Loucy (cell line): Measurements from ENCODE around the gene CTNNA2.

ENCODE experiments used
- H2AFZ ChIP-seq: fragments of 200-600 bp; sonication (generic); 2 replicates; pipeline ENCODE4 v1.6.0; 2016; ENCODE audit warnings: antibody characterized with exemption, mild to moderate bottlenecking, low read length, moderate library complexity
- H3F3A ChIP-seq: fragments of 200-600 bp; 2 replicates; pipeline ENCODE4 v1.6.0; 2016; ENCODE audit warnings: antibody characterized with exemption, low read depth, mild to moderate bottlenecking
- H3K27me3 ChIP-seq: fragments of 200-600 bp; sonication (generic); 2 replicates; pipeline ENCODE4 v1.6.1; 2014; ENCODE audit warnings: low read length, mild to moderate bottlenecking; ENCODE audit not compliant: insufficient read depth, poor library complexity, severe bottlenecking
- H3K36me3 ChIP-seq: fragments of 200-600 bp; sonication (generic); 2 replicates; pipeline ENCODE4 v1.6.1; 2016; ENCODE audit warnings: low read length; ENCODE audit not compliant: insufficient read depth
- H3K4me1 ChIP-seq: fragments of 200-600 bp; sonication (generic); 2 replicates; pipeline ENCODE4 v1.5.1; 2014; ENCODE audit warnings: low read length, mild to moderate bottlenecking; ENCODE audit not compliant: insufficient read depth, poor library complexity, severe bottlenecking
- H3K4me2 ChIP-seq: fragments of 200-600 bp; sonication (generic); 2 replicates; pipeline ENCODE4 v1.6.0; 2014; ENCODE audit warnings: antibody characterized with exemption, low read length, low read depth, mild to moderate bottlenecking; ENCODE audit not compliant: poor library complexity, severe bottlenecking
- H3K4me3 ChIP-seq: fragments of 200-600 bp; sonication (generic); 2 replicates; pipeline ENCODE4 v1.5.1; 2014; ENCODE audit warnings: low read length, mild to moderate bottlenecking, mixed read lengths; ENCODE audit not compliant: poor library complexity, severe bottlenecking
- H3K79me2 ChIP-seq: fragments of 200-600 bp; sonication (generic); 2 replicates; pipeline ENCODE4 v1.6.1; 2014; ENCODE audit warnings: low read length; ENCODE audit not compliant: insufficient read depth
- H3K9ac ChIP-seq: fragments of 200-600 bp; sonication (generic); 2 replicates; pipeline ENCODE4 v1.6.0; 2014; ENCODE audit warnings: mild to moderate bottlenecking, low read depth, low read length, moderate library complexity; ENCODE audit not compliant: poor library complexity, severe bottlenecking
- H3K9me2 ChIP-seq: fragments of 200-600 bp; sonication (generic); replicated peaks from 2 replicates; pipeline ENCODE4 v1.6.1; 2016; ENCODE audit warnings: low read depth, low read length, mixed read lengths
- H3K9me3 ChIP-seq: fragments of 200-600 bp; sonication (generic); 2 replicates; pipeline ENCODE4 v1.6.1; 2014; ENCODE audit warnings: mild to moderate bottlenecking, antibody characterized with exemption, low read length, low read depth; ENCODE audit not compliant: insufficient read depth
- H4K20me1 ChIP-seq: fragments of 200-600 bp; sonication (generic); 2 replicates; pipeline ENCODE4 v1.6.0; 2014; ENCODE audit warnings: antibody characterized with exemption, low read length, mild to moderate bottlenecking; ENCODE audit not compliant: insufficient read depth, poor library complexity, severe bottlenecking
- CTCF ChIP-seq: fragments of 200-600 bp; sonication (generic); conservative IDR thresholded peaks from 2 replicates; pipeline ENCODE4 v1.5.1; 2014; ENCODE audit warnings: mild to moderate bottlenecking, antibody characterized with exemption, low read length
- EZH2phosphoT487 ChIP-seq: fragments of 200-600 bp; IDR thresholded peaks from 2 replicates; pipeline ENCODE4 v1.6.1; 2018; ENCODE audit warnings: antibody characterized with exemption, mild to moderate bottlenecking, moderate library complexity, borderline replicate concordance

CTNNA2 gene

DNA sequence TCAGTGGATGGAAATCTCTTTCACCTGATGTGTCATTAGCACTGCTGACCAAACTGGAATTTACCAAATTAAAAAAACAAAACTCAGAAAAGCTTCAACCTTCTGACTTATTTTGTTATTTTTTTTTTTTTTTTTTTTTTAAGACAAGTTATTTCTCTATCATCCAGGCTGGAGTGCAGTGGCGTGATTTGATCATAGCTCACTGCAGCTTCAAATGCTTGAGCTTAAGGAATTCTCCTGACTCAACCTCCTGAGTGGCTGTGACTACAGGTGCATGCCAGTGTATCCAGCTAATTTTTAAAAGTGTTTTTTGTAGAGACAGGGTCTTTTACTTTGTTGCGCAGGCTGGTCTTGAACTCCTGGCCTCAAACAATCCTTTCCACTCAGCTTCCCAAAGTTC is 636.1 kb downstream of the CTNNA2 start:
- Histone ChIP-seq H4K20me1 (no peaks in the 10 kb centered on the region), H3F3A (no peaks in the 10 kb centered on the region)
- TF ChIP-seq CTCF, result no peak
- no peak for TF ChIP-seq EZH2phosphoT487

DNA sequence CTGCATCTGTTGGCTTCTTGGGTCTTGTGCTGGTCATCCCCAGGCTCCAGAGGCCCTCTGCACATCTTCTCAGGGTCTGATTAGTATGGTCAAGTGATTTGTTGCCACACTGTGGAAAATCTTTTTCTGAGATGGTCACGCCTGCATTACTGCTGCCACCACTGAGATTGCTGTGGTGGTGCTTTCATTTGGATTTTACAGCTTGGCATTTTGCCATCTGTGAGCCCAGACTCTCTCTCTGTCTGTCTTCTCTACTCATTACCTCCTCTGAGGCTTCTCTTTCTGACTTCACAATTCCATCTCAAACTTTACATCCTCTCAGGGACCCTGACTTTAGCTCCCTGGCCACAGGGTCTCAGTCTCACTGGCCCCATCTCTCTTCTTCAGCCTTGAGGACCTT is 637.1 kb downstream of the CTNNA2 start:
- Histone ChIP-seq H3K36me3 (no peaks in the 10 kb centered on the region), H3K4me1 (no peaks in the 10 kb centered on the region), H3K79me2 (no peaks in the 10 kb centered on the region), H3F3A (no peaks in the 10 kb centered on the region), H4K20me1 (no peaks in the 10 kb centered on the region), H3K4me3 (no peak overlapping the region), H2AFZ (no peak overlapping the region), H3K9ac (no peak overlapping the region), H3K27me3 (no peaks in the 10 kb centered on the region), H3K9me3 (no peaks in the 10 kb centered on the region), H3K9me2 (no peaks in the 10 kb centered on the region), H3K4me2 (no peak overlapping the region)
- TF ChIP-seq EZH2phosphoT487 (no peak), CTCF (no peak)

More for the DNA sequence above, 636.1 kb downstream of the CTNNA2 start:
- no peaks in the 10 kb centered on the region for H3K4me1 ChIP-seq
- H3K9ac ChIP-seq, result no peak overlapping the region
- H3K27me3 ChIP-seq, result no peaks in the 10 kb centered on the region
- H3K9me2 ChIP-seq, result no peaks in the 10 kb centered on the region
- no peak overlapping the region for H3K4me3 ChIP-seq
- H3K36me3 ChIP-seq, result no peaks in the 10 kb centered on the region
- H3K79me2 ChIP-seq, result no peaks in the 10 kb centered on the region
- no peaks in the 10 kb centered on the region for H3K9me3 ChIP-seq
- no peak overlapping the region for H2AFZ ChIP-seq
- H3K4me2 ChIP-seq, result no peak overlapping the region

DNA sequence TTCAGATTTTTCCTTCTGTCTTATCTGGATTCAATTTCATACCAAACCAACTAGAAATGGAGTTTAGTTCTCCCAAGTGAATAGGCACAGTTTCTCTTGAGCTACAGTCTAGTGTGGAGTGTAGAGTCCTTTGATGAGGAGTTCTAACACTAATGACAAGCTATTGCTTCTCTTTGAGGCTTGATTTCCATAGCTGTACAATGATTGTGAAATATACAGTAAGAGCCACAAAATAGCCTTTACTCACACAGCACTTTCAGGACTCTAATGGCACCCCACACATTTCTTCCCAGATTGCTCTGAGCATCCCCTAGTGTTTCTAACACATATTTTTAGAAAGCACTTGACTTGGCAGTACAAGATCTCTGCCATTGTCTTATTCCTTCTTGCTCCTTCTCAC is 638.4 kb downstream of the CTNNA2 start:
- H3K36me3 ChIP-seq, result no peaks in the 10 kb centered on the region
- H3K79me2 ChIP-seq, result no peaks in the 10 kb centered on the region
- no peak overlapping the region for H2AFZ ChIP-seq
- no peaks in the 10 kb centered on the region for H3K27me3 ChIP-seq
- H3K9ac ChIP-seq, result no peak overlapping the region
- H4K20me1 ChIP-seq, result no peaks in the 10 kb centered on the region
- no peak for TF ChIP-seq EZH2phosphoT487
- no peak for TF ChIP-seq CTCF
- no peaks in the 10 kb centered on the region for H3K9me2 ChIP-seq
- H3K4me2 ChIP-seq, result no peak overlapping the region
- H3K4me1 ChIP-seq, result no peaks in the 10 kb centered on the region
- no peaks in the 10 kb centered on the region for H3K9me3 ChIP-seq
- no peak overlapping the region for H3K4me3 ChIP-seq
- no peaks in the 10 kb centered on the region for H3F3A ChIP-seq
